Measurements from ENCODE around the gene GPR107. TPM values are rescaled to one million over a fixed set of nuclear protein-coding genes. Genes with fewer than 3 reads are reported as not detected.

The GPR107 gene
- total RNA-seq, 4 donors from 2014 or later: 19.9 to 34.7 (median 30.8) TPM

GRCh38 chr9:130186051-130186450 lies 132.3 kb downstream of the GPR107 start:
- peak overlapping the region; percentile 47 to 67 (median 58) for H3K4me3 ChIP-seq
- intact Hi-C loops (cut with DNase I): no loop called here

GRCh38 chr9:130186839-130187522 lies 133.3 kb downstream of the GPR107 start:
- Histone ChIP-seq H3K36me3 (no peaks in the 10 kb centered on the region), H3K27me3 (no peaks in the 10 kb centered on the region), H3K4me1 (peaks cover 33 to 100% (median 100%) of the 10 kb centered on the region in 4 donors), H3K4me3 (peak overlapping the region; percentile 47 to 67 (median 58)), H3K27ac (replicated peaks in 1 of 4) (peak overlapping the region; percentile 95 to 97 (median 96)), H3K9me3 (no peaks in the 10 kb centered on the region)
- WGBS: 27% methylated on average over 6 of the region's 25 CpGs
- DNase-seq (ENCODE audit: extremely low spot score): no peak
- intact Hi-C loops (cut with DNase I): no loop called here
- TF ChIP-seq EP300 (IDR thresholded peaks at IDR 0.05) (no peak), POLR2AphosphoS5 (IDR thresholded peaks at IDR 0.05) (peak; percentile 86 to 94)

More at GRCh38 chr9:130186051-130186450, 132.3 kb downstream of the GPR107 start:
- TF ChIP-seq CTCF (IDR thresholded peaks at IDR 0.05) (no peak), POLR2A (IDR thresholded peaks at IDR 0.05; ENCODE audit: low read depth) (no peak), POLR2AphosphoS5 (IDR thresholded peaks at IDR 0.05) (peak in 1 of 2 donors; percentile 35), EP300 (IDR thresholded peaks at IDR 0.05) (no peak)
- no peak for DNase-seq (ENCODE audit: extremely low spot score)
- Histone ChIP-seq H3K36me3 (no peaks in the 10 kb centered on the region), H3K4me1 (peaks cover 33 to 100% (median 100%) of the 10 kb centered on the region in 4 donors), H3K27me3 (no peaks in the 10 kb centered on the region), H3K27ac (replicated peaks in 1 of 4) (peak overlapping the region; percentile 95 to 97 (median 96)), H3K9me3 (no peaks in the 10 kb centered on the region)
- WGBS: 49% methylated on average over 6 of the region's 6 CpGs

GRCh38 chr9:130187523-130187846 lies 133.8 kb downstream of the GPR107 start:
- Histone ChIP-seq H3K4me1 (peaks cover 33 to 100% (median 100%) of the 10 kb centered on the region in 4 donors), H3K36me3 (no peaks in the 10 kb centered on the region), H3K27ac (replicated peaks in 1 of 4) (peak overlapping the region; percentile 95 to 97 (median 96)), H3K27me3 (no peaks in the 10 kb centered on the region), H3K9me3 (no peaks in the 10 kb centered on the region), H3K4me3 (peak overlapping the region; percentile 47 to 67 (median 58))
- 62% methylated on average over 6 of the region's 9 CpGs for WGBS
- no peak for TF ChIP-seq POLR2AphosphoS5 (IDR thresholded peaks at IDR 0.05)
- no peak for TF ChIP-seq EP300 (IDR thresholded peaks at IDR 0.05)
- TF ChIP-seq CTCF (IDR thresholded peaks at IDR 0.05): no peak
- TF ChIP-seq POLR2A (IDR thresholded peaks at IDR 0.05; ENCODE audit: low read depth): no peak
- no peak for DNase-seq (ENCODE audit: extremely low spot score)
- intact Hi-C loops (cut with DNase I): no loop called here

- intact Hi-C loops (cut with DNase I): no loop called here
- Histone ChIP-seq H3K9me3 (no peaks in the 10 kb centered on the region), H3K27ac (replicated peaks in 1 of 4) (peak overlapping the region; percentile 95 to 97 (median 96)), H3K4me1 (peaks cover 29 to 100% (median 100%) of the 10 kb centered on the region in 4 donors), H3K4me3 (no peak overlapping the region), H3K27me3 (no peaks in the 10 kb centered on the region), H3K36me3 (no peaks in the 10 kb centered on the region)
- no peak for DNase-seq (ENCODE audit: extremely low spot score)
- WGBS: 75% methylated on average over 7 of the region's 7 CpGs
- TF ChIP-seq CTCF (IDR thresholded peaks at IDR 0.05) (no peak), EP300 (IDR thresholded peaks at IDR 0.05) (no peak), POLR2AphosphoS5 (IDR thresholded peaks at IDR 0.05) (no peak), POLR2A (IDR thresholded peaks at IDR 0.05; ENCODE audit: low read depth) (no peak)
These were observed 135.3 kb downstream of the GPR107 start for GRCh38 chr9:130188860-130189481.

Small RNA genes lying within 50 kb of the gene (small RNA-seq; reads per million reads assigned to genes)
- 0 reads per million in 3 donors for gene RF00019

Other genes with a start within 250 kb of the GPR107 start
- gene TOR1A, start 229.8 kb upstream of the GPR107 start, total RNA-seq: 10 to 100 TPM; 29.7 to 46.4 (median 34.4) TPM
- 100 to 1,000 TPM in 1 of 4 donors, 10 to 100 TPM in 3; 47.3 to 139 (median 62.6) TPM for gene C9orf78, start 218.6 kb upstream of the GPR107 start, total RNA-seq
- 10 to 100 TPM; 31.1 to 45.3 (median 38.7) TPM for gene USP20, start 218.4 kb upstream of the GPR107 start, total RNA-seq
- gene FNBP1, start 10.7 kb upstream of the GPR107 start, total RNA-seq: 100 to 1,000 TPM; 177 to 317 (median 254) TPM
- 100 to 1,000 TPM; 100 to 206 (median 122) TPM for gene NCS1, start 118.5 kb downstream of the GPR107 start, total RNA-seq
- gene HMCN2, start 211.9 kb downstream of the GPR107 start, total RNA-seq: 10 to 100 TPM in 3 of 4 donors, 1 to 10 TPM in 1; 9.1 to 38.6 (median 12.5) TPM

All from esophagus muscularis mucosa (tissue), 4 donors.